ENCODE data around the gene ACSM3. TPM values are rescaled to one million over a fixed set of nuclear protein-coding genes. Genes with fewer than 3 reads are reported as not detected.

The ACSM3 gene
- total RNA-seq, 2 experiments from 2014 or later, result 4.6 to 6.2 TPM

GRCh38 chr16:20774703-20775362, 11.0 kb downstream of the ACSM3 start:
- ChIA-PET POLR2A (no interaction called here), CTCF (interaction anchor here (0.6 kb wide), 1 partner anchor 162 kb away, joined by 3 read pairs; no protein-coding TSS in a partner anchor)
- Histone ChIP-seq H3K36me3 (ENCODE audit: insufficient read depth, low read length) (no peaks in the 10 kb centered on the region), H3K27ac (ENCODE audit: low read depth in 1 of 2, low read length in 2 of 2) (no peak overlapping the region), H3K4me3 (ENCODE audit: low read length) (no peak overlapping the region), H3K9me3 (ENCODE audit: control insufficient read depth in 1 of 2, insufficient read depth in 1 of 2, low read length in 2 of 2) (no peaks in the 10 kb centered on the region), H3K27me3 (ENCODE audit: control insufficient read depth in 1 of 2, insufficient read depth in 2 of 2, low read length in 2 of 2) (no peaks in the 10 kb centered on the region), H3K4me1 (ENCODE audit: insufficient read depth, low read length) (no peaks in the 10 kb centered on the region)
- TF ChIP-seq CTCF (IDR thresholded peaks at IDR 0.05), result peak; percentile 31
- DNase-seq, result peak; percentile 18 to 71 (median 47)
- Mint-ChIP-seq H3K9me3 (no peaks in the 10 kb centered on the region), H3K4me1 (ENCODE audit: low read depth) (no peaks in the 10 kb centered on the region), H3K27me3 (no peaks in the 10 kb centered on the region), H3K4me3 (no peak overlapping the region), H3K27ac (no peak overlapping the region), H3K36me3 (ENCODE audit: low read depth) (peaks cover 13% of the 10 kb centered on the region)
- ATAC-seq (ENCODE audit: poor library complexity), result peak; percentile 67
- intact Hi-C loops (cut with DNase I, micrococcal nuclease), result no loop called here

GRCh38 chr16:20781697-20782096, 17.9 kb downstream of the ACSM3 start:
- Mint-ChIP-seq H3K27ac (no peak overlapping the region), H3K36me3 (ENCODE audit: low read depth) (peaks cover 24% of the 10 kb centered on the region), H3K4me1 (ENCODE audit: low read depth) (no peaks in the 10 kb centered on the region), H3K9me3 (no peaks in the 10 kb centered on the region), H3K27me3 (no peaks in the 10 kb centered on the region), H3K4me3 (no peak overlapping the region)
- Histone ChIP-seq H3K9me3 (ENCODE audit: control insufficient read depth in 1 of 2, insufficient read depth in 1 of 2, low read length in 2 of 2) (no peaks in the 10 kb centered on the region), H3K4me3 (ENCODE audit: low read length) (no peak overlapping the region), H3K36me3 (ENCODE audit: insufficient read depth, low read length) (no peaks in the 10 kb centered on the region), H3K27ac (ENCODE audit: low read depth in 1 of 2, low read length in 2 of 2) (no peak overlapping the region), H3K27me3 (ENCODE audit: control insufficient read depth in 1 of 2, insufficient read depth in 2 of 2, low read length in 2 of 2) (no peaks in the 10 kb centered on the region), H3K4me1 (ENCODE audit: insufficient read depth, low read length) (no peaks in the 10 kb centered on the region)
- ATAC-seq (ENCODE audit: poor library complexity) (no peak), DNase-seq (no peak)
- CTCF ChIA-PET, result no interaction called here
- intact Hi-C loops (cut with DNase I, micrococcal nuclease), result no loop called here
- POLR2A ChIA-PET, result no interaction called here
- no peak for TF ChIP-seq CTCF (IDR thresholded peaks at IDR 0.05)

- H3K27me3 Mint-ChIP-seq, result no peaks in the 10 kb centered on the region
- ChIA-PET POLR2A (no interaction called here), CTCF (no interaction called here)
- H3K9me3 Mint-ChIP-seq, result no peaks in the 10 kb centered on the region
- no peak for TF ChIP-seq CTCF (IDR thresholded peaks at IDR 0.05)
- Histone ChIP-seq H3K36me3 (ENCODE audit: insufficient read depth, low read length) (no peaks in the 10 kb centered on the region), H3K9me3 (ENCODE audit: control insufficient read depth in 1 of 2, insufficient read depth in 1 of 2, low read length in 2 of 2) (no peaks in the 10 kb centered on the region), H3K4me3 (ENCODE audit: low read length) (no peak overlapping the region), H3K4me1 (ENCODE audit: insufficient read depth, low read length) (no peaks in the 10 kb centered on the region), H3K27me3 (ENCODE audit: control insufficient read depth in 1 of 2, insufficient read depth in 2 of 2, low read length in 2 of 2) (no peaks in the 10 kb centered on the region), H3K27ac (ENCODE audit: low read depth in 1 of 2, low read length in 2 of 2) (no peak overlapping the region)
- H3K4me1 Mint-ChIP-seq (ENCODE audit: low read depth), result no peaks in the 10 kb centered on the region
- H3K4me3 Mint-ChIP-seq, result no peak overlapping the region
- intact Hi-C loops (cut with DNase I, micrococcal nuclease), result no loop called here
- no peak overlapping the region for H3K27ac Mint-ChIP-seq
- peaks cover 17% of the 10 kb centered on the region for H3K36me3 Mint-ChIP-seq (ENCODE audit: low read depth)
- DNase-seq (no peak), ATAC-seq (ENCODE audit: poor library complexity) (no peak)
Observed at GRCh38 chr16:20782470-20782869, 18.7 kb downstream of the ACSM3 start.

Data from CD4-positive, alpha-beta T cell (primary cell).